Stimulated activated CD8-positive, alpha-beta memory T cell treated with anti-CD3 and anti-CD28 coated beads, Interleukin-12 subunit alpha, Interleukin-12 subunit beta, amount 100 ng/mL, for 1 hour (primary cell): ENCODE results near the gene PCBP1.
A peak's percentile ranks its signal among the peaks of the same experiment; 100 is the strongest.
"Not testable (repeated sequence)": the region's sequence is repeated elsewhere in the genome, so short reads cannot be mapped to it uniquely, and the experiment has no call there.

Experiments used
- DNase-seq: peaks from one replicate; pipeline ENCODE4 v3.0.0-alpha.2; 2020; ENCODE audit warnings: low read depth

The PCBP1 gene

DNA sequence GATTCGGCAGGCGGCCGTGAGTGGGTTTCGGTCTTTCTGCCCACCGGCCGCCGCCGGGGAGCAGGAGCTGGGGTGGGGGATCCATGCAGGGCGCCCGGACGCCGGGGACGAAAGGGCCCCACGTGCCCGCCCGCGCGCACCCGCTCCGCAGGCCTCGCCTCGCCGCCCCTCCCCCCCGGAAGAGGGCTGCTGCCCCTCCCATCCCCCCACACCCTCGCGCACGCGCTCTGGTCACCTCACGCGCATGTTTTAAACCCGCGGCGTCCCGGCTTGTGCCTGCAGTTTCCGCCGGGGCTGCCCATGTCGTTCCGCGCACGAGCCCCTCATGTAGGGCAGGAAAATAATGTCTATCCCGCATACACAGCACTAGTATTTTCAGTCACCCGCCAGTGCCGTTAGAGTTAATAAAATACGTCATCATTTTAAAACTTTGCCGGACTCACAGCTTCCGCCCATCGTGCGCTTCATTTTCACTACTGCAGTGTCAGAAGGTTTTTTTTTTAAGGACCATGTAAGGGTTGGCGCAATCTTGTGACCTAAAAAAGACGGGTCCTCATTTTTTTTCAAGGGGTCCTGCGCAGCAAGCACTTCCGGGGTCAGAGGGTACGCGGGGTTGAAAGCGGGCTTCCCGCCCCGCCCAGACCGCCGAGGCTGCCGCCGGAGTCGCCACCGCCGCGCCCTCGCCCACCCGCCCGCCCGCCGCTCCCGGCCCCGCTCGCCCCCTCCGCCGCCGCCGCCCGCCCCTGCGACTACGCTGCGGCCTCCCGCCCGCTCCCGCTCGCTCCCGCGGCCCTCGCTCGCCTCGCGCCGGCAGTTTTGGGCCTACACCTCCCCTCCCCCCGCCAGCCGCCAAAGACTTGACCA lies at the start of gene PCBP1:
PCBP1 (plus strand) TSS at position 640 of the 864 bp plus-strand sequence. CDS start 267 bp downstream, outside the sequence.
- DNase-seq, result peak; percentile 97

- no peak for DNase-seq
Observed at GRCh38 chr2:70039366-70039765, 47.9 kb upstream of the PCBP1 start.

DNA sequence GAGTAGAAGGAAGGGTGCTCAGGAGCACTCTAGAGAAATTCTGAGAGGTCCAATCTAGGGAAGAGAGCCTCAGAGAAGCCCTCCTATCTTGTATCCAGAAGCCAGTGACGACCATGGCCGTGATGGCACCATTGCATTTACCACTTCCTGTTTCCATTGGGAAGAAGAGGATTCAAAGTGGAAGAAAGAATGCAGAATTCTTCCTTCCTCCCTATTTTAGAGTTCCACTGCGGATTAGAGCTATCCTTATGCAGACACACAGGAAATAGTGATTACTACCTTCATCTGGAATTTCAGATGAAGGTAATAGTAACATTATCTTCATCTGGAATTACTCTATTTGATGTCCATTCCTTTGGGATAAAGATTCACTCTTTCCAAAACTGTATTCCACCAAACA lies 45.6 kb upstream of the PCBP1 start:
- no peak for DNase-seq

DNA sequence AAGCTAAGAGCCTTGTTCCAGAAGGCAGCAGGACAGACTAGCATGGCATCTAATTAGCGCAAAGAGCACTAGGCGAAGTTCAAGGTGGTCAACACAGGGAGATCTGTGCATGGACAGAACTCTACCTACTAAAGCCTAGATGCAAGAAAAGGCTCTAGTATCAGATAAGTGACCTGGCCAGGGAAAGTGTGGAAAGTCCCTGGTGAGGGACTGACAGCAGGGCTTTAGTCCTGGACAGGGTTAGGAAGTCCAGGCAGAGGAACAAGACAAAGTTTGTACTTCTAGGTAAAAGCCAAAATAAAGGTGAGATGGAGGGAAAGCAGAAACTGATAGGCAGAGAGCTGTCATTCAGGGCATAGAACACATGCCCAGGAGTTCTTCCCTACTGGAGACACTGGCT lies 45.0 kb upstream of the PCBP1 start:
- no peak for DNase-seq

- DNase-seq, result no peak
Observed at GRCh38 chr2:70043252-70043875, 43.9 kb upstream of the PCBP1 start.

DNA sequence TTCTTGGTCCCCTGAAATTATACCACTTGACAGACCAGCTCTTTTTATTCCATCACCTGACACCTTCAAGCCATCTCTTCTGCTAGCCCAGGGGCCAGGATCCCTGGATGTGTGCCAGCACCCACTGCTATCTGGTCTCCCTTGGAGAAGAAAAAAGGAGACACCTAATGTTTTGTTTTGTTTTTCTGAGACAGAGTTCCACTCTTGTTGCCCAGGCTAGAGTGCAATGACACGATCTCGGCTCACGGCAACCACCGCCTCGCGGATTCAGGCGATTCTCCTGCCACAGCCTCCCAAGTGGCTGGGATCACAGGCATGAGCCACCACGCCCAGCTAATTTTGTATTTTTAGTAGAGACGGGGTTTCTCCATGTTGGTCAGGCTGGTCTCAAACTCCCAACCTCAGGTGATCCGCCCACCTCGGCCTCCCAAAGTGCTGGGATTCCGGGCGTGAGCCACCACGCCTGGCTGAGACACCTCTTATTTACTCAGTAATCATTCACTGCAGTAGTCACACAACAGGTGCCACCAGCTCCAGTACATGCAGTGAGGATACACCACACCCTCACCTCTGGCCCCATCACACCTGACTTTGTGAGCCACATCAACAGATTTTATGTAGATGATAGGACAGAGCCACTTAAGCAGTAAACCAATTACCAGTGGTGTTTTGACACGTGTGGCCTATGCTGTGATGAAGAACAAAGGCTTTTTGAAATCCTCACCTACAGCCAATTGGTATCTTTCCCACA lies 42.8 kb upstream of the PCBP1 start:
- DNase-seq, result no peak

DNA sequence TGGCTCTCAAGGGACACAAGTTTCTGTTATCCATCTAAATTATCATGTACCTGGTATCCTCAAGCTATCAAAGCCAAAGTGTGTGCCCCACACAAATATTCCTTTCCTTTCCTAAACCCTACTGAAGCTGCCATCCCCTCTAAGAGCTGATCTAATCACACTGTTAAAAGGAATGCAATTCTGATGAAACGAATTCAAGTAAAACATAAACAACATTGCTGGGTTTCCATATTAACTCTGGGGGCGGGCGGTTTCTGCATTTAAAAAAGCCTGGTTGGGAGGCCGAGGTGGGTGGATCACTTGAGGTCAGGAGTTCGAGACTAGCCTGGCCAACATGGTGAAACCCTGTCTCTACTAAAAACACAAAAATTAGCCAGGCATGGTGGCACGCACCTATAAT lies 41.9 kb upstream of the PCBP1 start:
- no peak for DNase-seq

DNA sequence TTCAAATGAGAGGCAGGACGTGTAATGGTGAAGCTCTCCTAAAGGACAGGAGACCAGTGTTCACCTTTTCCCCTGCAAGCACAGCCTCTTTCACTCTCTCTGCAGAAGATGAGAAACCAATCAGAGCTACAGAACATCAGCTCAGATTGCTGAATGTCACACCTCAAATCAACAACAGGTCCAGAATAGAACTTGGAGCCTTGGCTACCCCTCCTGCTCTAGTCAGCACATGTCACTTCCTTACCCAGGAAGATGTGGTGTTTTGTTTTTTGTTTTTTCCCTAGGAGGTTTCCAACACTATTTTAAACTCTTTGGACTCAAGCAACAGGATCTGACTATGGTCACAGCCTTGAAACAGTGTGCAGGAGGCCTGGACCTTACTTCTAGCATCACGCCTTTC lies 41.3 kb upstream of the PCBP1 start:
- DNase-seq, result no peak

- DNase-seq, result no peak
Observed at GRCh38 chr2:70046534-70046933, 40.7 kb upstream of the PCBP1 start.

DNA sequence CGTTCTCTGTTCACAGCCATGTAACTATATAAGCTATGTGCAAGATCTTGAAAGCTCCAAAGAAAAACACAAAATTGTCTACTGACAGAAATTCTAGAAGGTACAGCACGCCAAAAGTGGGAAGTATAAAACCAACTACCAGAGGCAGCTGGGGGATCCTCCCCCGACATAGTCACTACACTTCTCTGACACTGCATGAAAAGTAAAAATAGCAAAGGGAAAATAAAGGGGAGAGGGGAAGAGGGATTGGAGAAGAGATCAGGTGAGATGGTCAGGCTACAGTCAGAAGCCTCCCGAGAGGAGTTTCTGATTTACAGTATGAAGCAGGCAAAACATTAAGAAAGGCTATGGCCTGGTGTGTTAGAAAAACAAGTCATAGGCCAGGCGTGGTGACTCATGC lies 39.8 kb upstream of the PCBP1 start:
- DNase-seq, result no peak

DNA sequence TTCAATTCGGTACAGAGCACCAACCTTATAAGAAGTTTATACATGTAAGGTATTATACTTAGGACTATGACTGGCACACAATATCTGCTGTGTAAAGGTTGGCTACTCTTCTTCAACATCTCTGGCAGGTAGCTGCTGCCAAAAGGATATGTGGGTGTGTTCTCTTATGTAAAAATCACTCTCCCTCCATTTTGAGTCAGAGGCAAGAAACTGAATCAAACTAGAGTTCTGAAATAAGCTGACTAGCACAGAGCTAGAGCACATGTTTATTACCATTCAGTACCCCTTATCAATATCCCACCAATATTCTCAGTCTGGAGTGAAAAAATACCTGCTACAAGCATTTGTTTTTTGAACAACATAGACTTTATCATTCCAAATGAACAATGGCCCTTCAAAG lies 38.0 kb upstream of the PCBP1 start:
- no peak for DNase-seq

DNA sequence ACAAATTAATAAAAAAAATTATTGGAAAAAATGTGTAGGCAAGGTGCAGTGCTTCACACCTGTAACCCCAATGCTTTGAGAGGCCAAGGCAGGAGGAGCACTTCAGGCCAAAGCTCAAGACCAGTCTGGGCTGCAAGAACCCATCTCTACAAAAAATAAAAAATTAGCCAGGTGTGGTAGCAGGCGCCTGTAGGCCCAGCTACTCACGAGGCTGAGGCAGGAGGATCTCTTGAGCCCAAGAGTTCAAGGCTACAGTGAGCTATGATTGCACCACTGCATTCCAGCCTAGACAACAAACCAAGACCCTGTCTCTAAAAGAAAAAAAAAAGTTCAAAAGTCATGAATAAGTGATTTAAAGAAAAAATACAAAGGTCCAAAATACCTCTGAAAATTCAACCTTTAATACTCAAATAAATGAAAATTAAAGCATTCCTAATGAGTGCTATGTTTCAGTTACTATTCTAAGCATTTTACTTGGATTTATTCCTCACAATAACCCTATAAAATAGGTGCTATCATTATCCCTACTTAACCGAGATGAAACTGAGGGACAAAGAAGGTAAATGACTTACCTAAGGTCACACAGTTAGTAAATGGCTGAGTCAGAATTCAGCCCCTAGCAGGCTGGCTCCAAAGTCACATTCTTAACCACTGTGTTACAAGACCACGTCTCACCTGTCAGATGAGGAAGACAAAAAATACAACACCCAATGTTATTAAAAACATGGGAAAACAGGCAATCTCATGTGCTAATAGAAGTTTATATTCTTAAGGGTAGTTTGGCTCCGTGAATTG lies 36.4 kb upstream of the PCBP1 start:
- no peak for DNase-seq

DNA sequence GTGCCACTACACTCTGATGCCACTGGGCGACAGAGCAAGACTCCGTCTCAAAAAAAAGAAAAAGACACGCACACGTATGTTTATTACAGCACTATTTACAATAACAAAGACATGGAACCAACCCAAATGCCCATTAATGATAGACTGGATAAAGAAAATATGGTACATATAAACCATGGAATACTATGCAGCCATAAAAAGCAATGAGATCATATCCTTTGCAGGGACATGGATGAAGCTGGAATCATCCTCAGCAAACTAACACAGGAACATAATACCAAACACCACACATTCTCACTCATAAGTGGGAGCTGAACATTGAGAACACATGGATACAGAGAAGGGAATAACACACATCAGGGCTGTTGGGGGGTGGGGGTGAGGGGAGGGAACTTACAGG lies 32.0 kb upstream of the PCBP1 start:
- DNase-seq, result not testable (repeated sequence)

DNA sequence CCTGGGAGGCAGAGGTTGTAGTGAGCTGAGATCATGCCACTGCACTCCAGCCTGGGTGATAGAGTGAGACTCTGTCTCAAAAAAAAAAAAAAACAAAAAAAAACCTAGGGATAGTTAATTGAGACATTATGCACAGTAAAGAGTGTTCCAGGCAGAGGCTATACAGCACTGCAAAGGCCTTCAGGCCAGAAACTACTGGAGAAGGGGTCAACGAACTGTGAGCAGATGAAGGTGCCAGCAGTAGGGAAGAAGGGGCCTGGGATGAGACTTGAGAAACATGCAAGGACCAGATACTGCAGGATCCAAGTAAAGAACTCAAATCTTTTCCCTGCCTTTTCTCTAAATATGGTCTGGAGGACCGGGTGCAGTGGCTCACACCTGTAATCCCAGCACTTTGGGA lies 26.0 kb upstream of the PCBP1 start:
- no peak for DNase-seq

- DNase-seq, result no peak
Observed at GRCh38 chr2:70062270-70062669, 25.0 kb upstream of the PCBP1 start.

DNA sequence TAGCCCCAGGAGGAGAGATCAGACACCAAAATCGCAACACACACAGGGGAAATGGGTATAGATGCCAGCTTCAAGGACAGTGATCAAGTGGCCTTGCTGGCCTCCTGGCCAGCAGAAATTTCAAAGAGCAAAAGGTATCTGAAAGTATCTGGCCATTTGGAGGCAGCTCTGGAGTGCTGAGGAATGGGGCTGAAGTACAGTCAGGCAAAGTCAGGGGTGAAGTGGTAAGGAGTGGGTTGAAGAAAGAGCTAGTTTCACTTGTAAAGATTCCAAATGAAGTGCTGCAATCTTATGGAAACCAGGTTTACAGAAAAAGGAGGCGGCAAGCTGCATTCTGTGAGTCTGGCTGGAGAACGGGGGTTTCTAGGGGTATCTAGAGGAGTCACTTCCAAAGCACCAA lies 19.2 kb upstream of the PCBP1 start:
- DNase-seq, result no peak

- DNase-seq, result peak; percentile 55
Observed at GRCh38 chr2:70069049-70069448, 18.2 kb upstream of the PCBP1 start.

DNA sequence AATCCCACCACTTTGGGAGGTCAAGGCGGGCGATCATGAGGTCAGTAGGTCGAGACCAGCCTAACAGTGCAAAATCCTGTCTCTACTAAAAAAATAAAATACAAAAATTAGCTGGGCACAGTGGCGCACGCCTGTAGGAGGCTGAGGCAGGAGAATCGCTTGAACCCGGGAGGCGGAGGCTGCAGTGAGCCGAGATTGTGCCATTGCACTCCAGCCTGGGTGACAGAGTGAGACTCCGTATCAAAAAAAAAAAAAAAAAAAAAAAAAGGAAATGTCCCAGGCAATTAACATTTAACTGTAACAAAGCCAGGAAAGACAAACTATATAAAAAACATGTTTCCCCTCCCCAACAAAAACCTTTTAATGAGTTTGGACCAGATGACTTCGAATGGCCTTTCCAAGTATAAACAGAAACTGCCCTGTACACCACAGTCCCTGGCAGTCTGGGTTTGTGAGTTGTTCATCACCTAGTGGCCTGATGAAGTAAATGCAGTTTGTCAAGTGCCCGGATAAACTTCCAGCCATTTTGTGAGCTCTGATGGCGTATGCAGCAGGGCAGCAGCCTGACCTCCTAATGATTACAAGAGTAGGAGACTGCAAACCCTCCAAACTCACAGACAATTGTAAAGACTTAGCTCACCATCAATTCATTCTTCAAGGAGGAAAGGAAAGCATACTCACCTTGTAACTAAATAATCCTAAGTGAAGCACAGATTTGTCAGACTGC lies 16.6 kb upstream of the PCBP1 start:
- DNase-seq, result no peak

GRCh38 chr2:70073493-70073892 lies 13.8 kb upstream of the PCBP1 start:
- no peak for DNase-seq

DNA sequence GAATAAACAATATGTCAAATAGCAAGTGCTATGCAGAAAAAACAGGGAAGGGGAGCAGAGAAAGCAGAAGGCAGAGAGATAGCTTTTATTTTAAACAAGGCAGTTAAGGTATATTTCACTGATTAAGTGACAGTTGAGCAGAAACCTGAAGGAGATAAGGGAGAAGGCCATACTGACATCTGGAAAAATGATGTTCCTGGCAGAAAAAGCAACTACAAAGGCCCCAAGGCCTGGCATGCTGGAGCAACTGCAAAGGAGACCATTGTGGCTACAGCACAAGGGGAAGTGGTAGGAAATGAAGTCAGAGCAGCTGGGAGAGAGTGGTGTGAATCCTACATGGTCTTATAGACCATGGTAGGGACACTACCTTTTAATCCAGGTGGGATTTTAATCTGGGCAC lies 8.9 kb upstream of the PCBP1 start:
- DNase-seq, result no peak

DNA sequence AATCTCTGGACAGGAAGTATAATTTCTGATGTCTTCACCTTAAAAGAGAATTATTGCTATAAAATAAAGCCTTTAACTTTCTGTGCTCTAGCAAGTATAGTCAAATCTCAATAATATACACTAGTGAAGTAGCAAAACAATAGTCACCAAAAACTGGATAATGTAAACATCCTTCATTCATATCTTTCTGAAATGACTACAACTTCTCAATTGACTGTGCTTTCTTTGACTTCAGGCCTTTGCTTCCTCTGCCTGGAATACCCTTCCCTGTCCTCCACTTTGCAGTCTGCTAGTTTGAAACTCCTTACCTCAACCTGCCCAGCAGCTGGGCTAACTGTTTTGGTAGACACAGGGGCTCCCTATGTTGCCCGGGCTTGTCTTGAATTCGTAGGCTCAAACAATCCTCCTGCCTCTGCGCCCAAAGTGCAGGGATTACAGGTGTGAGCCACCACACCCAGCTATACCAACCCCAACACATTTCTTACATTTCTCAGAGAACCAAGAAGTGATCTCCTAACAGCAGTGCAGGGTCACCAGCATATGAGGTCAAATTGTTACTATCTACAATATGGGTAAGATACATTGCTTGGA lies 6.6 kb upstream of the PCBP1 start:
- no peak for DNase-seq
